GM18951 (cell line): ENCODE measurements around the gene LSMEM2.
"Not testable (repeated sequence)": the region's sequence is repeated elsewhere in the genome, so short reads cannot be mapped to it uniquely, and the experiment has no call there.

Source experiments
- POLR2A ChIP-seq: IDR thresholded peaks from 4 replicates; pipeline ENCODE4 v1.6.1; 2011; ENCODE audit warnings: mild to moderate bottlenecking; ENCODE audit not compliant: insufficient read length, insufficient read depth; ENCODE audit errors: extremely low read depth
- in situ Hi-C: fragments of 300-500 bp; cut with MboI; formaldehyde crosslinking; loops from one replicate; pipeline ENCODE4 v1.12.0; 2022; ENCODE audit warnings: low sequenced_read_pairs, mixed read lengths, inconsistent platforms; ENCODE audit not compliant: unreplicated experiment

LSMEM2 gene

GRCh38 chr3:50272911-50273688 is 5.8 kb upstream of the LSMEM2 start:
- in situ Hi-C loops, result no loop called here
- no peak for TF ChIP-seq POLR2A

- TF ChIP-seq POLR2A, result no peak
- in situ Hi-C loops, result no loop called here
These were observed 5.2 kb upstream of the LSMEM2 start for GRCh38 chr3:50273689-50274065.

GRCh38 chr3:50274371-50275104 is 4.3 kb upstream of the LSMEM2 start:
- in situ Hi-C loops, result no loop called here
- no peak for TF ChIP-seq POLR2A

- in situ Hi-C loops, result no loop called here
- no peak for TF ChIP-seq POLR2A
These were observed 3.5 kb upstream of the LSMEM2 start for GRCh38 chr3:50275141-50275995.

- TF ChIP-seq POLR2A, result no peak
- in situ Hi-C loops, result no loop called here
These were observed 2.7 kb upstream of the LSMEM2 start for GRCh38 chr3:50275996-50276761.

- in situ Hi-C loops, result no loop called here
- no peak for TF ChIP-seq POLR2A
These were observed 2.2 kb upstream of the LSMEM2 start for GRCh38 chr3:50276762-50277101.

- in situ Hi-C loops, result no loop called here
These were observed 586 bp upstream of the LSMEM2 start for GRCh38 chr3:50278123-50278879.

GRCh38 chr3:50279255-50280016 is 549 bp downstream of the LSMEM2 start:
- in situ Hi-C loops, result no loop called here

More at GRCh38 chr3:50278123-50278879, 586 bp upstream of the LSMEM2 start:
- TF ChIP-seq POLR2A, result no peak

GRCh38 chr3:50284121-50284520 is 5.2 kb downstream of the LSMEM2 start:
- in situ Hi-C loops, result not testable (repeated sequence)

More at GRCh38 chr3:50279255-50280016, 549 bp downstream of the LSMEM2 start:
- no peak for TF ChIP-seq POLR2A

- in situ Hi-C loops, result no loop called here
- TF ChIP-seq POLR2A, result no peak
These were observed 7.7 kb downstream of the LSMEM2 start for GRCh38 chr3:50286322-50287227.

GRCh38 chr3:50287262-50287661 is 8.4 kb downstream of the LSMEM2 start:
- in situ Hi-C loops, result no loop called here
- no peak for TF ChIP-seq POLR2A
